ENCODE measurements around the gene PAX4.

Gene PAX4, protein sequence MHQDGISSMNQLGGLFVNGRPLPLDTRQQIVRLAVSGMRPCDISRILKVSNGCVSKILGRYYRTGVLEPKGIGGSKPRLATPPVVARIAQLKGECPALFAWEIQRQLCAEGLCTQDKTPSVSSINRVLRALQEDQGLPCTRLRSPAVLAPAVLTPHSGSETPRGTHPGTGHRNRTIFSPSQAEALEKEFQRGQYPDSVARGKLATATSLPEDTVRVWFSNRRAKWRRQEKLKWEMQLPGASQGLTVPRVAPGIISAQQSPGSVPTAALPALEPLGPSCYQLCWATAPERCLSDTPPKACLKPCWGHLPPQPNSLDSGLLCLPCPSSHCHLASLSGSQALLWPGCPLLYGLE

DNA sequence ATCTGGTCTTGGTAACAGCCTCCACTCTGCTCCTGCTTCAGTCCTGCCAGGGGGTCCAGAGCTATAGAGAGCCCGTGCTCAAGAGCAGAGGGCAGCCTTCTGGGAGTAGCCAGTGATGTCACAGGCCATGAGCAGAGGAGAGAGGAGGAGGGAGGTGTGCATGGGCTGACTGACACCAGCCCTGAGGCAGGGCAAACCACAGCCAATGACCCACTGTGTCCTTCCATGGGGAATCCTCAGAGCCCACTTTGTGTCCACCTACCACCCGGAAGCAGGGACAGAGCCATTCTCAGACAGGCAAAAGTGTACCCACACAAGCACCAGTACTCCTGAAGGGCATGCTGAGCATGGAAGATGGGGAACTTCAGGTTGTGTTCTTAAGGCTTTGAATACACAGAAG lies at the start of gene PAX4:
Gene PAX4 (minus strand): TSS at position 101 of the 400 bp plus-strand sequence. CDS start 2,214 bp downstream, outside the sequence.
- Histone ChIP-seq H3K27ac (ENCODE audit: low read length) (no peak within 1 kb of the TSS), H3K9ac (ENCODE audit: low read depth, low read length) (no peak within 1 kb of the TSS), H3K36me3 (ENCODE audit: insufficient read depth, low read depth, low read length) (no peaks in the 10 kb centered on the region), H3K9me3 (ENCODE audit: insufficient read depth, low read depth, low read length) (no peaks in the 10 kb centered on the region), H3K4me1 (ENCODE audit: insufficient read depth, low read length) (no peaks in the 10 kb centered on the region), H3K27me3 (ENCODE audit: insufficient read depth, low read length) (peaks cover 93% of the 10 kb centered on the region), H3K4me3 (ENCODE audit: low read length) (no peak within 1 kb of the TSS)

- Histone ChIP-seq H3K36me3 (ENCODE audit: insufficient read depth, low read depth, low read length) (peaks cover 7% of the 10 kb centered on the region), H3K4me3 (ENCODE audit: low read length) (no peak overlapping the region), H3K27ac (ENCODE audit: low read length) (no peak overlapping the region), H3K27me3 (ENCODE audit: insufficient read depth, low read length) (no peaks in the 10 kb centered on the region), H3K9me3 (ENCODE audit: insufficient read depth, low read depth, low read length) (no peaks in the 10 kb centered on the region), H3K9ac (ENCODE audit: low read depth, low read length) (0 out of 2 replicates have a peak overlapping the region, but pooled peaks have one; percentile 3), H3K4me1 (ENCODE audit: insufficient read depth, low read length) (peaks cover 27% of the 10 kb centered on the region)
Measured at GRCh38 chr7:127667017-127667670, 49.2 kb upstream of the PAX4 start.

GRCh38 chr7:127666602-127667001 lies 48.7 kb upstream of the PAX4 start:
- Histone ChIP-seq H3K9me3 (ENCODE audit: insufficient read depth, low read depth, low read length) (no peaks in the 10 kb centered on the region), H3K9ac (ENCODE audit: low read depth, low read length) (0 out of 2 replicates have a peak overlapping the region, but pooled peaks have one; percentile 3), H3K27me3 (ENCODE audit: insufficient read depth, low read length) (no peaks in the 10 kb centered on the region), H3K4me3 (ENCODE audit: low read length) (peak overlapping the region; percentile 29; the same call in 1 of the 2 replicates), H3K36me3 (ENCODE audit: insufficient read depth, low read depth, low read length) (peaks cover 7% of the 10 kb centered on the region), H3K27ac (ENCODE audit: low read length) (no peak overlapping the region), H3K4me1 (ENCODE audit: insufficient read depth, low read length) (peaks cover 28% of the 10 kb centered on the region)

- Histone ChIP-seq H3K36me3 (ENCODE audit: insufficient read depth, low read depth, low read length) (peaks cover 14% of the 10 kb centered on the region), H3K4me3 (ENCODE audit: low read length) (peak overlapping the region; percentile 52; the same call in 1 of the 2 replicates), H3K27ac (ENCODE audit: low read length) (no peak overlapping the region), H3K4me1 (ENCODE audit: insufficient read depth, low read length) (peaks cover 34% of the 10 kb centered on the region), H3K27me3 (ENCODE audit: insufficient read depth, low read length) (no peaks in the 10 kb centered on the region), H3K9ac (ENCODE audit: low read depth, low read length) (no peak overlapping the region), H3K9me3 (ENCODE audit: insufficient read depth, low read depth, low read length) (no peaks in the 10 kb centered on the region)
Measured at GRCh38 chr7:127665922-127666321, 48.0 kb upstream of the PAX4 start.

DNA sequence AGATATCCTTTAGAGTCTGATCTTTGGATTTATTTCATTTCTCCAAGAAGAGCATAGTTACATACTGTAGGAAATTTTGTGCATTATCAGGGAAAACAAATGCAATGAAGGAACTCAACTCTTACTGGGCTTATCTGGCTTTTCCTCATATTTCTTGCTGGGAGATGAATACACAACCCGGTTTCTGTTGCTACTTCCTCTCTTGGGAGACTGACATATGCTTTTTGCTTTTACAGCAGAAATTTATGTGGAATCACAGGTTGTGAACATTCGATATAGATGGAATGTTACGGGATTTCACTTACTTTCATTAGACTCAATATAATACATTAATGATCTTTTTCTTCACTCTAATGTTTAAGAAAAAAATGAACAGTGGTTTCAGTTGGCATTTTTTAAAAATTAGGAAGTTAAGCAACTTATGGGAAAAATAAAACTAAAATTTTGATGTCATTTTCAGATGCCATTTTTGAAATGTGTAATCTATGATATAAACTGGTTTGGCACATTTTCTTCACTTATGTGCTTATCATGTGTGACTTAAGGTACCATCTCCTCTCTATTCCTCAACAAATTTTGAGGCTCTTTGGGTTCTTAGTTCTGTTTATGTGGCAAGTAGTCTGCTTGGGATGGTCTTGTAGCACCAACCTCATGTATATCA lies 41.2 kb upstream of the PAX4 start:
- H3K9ac ChIP-seq (ENCODE audit: low read depth, low read length), result no peak overlapping the region
- H3K36me3 ChIP-seq (ENCODE audit: insufficient read depth, low read depth, low read length), result peaks cover 53% of the 10 kb centered on the region; the same call in 1 of the 2 replicates
- H3K27ac ChIP-seq (ENCODE audit: low read length), result no peak overlapping the region
- H3K4me1 ChIP-seq (ENCODE audit: insufficient read depth, low read length), result peaks cover 36% of the 10 kb centered on the region
- no peaks in the 10 kb centered on the region for H3K9me3 ChIP-seq (ENCODE audit: insufficient read depth, low read depth, low read length)
- no peaks in the 10 kb centered on the region for H3K27me3 ChIP-seq (ENCODE audit: insufficient read depth, low read length)
- no peak overlapping the region for H3K4me3 ChIP-seq (ENCODE audit: low read length)

- H3K9ac ChIP-seq (ENCODE audit: low read depth, low read length), result no peak overlapping the region
- H3K4me3 ChIP-seq (ENCODE audit: low read length), result no peak overlapping the region
- H3K9me3 ChIP-seq (ENCODE audit: insufficient read depth, low read depth, low read length), result no peaks in the 10 kb centered on the region
- H3K4me1 ChIP-seq (ENCODE audit: insufficient read depth, low read length), result peaks cover 41% of the 10 kb centered on the region
- no peaks in the 10 kb centered on the region for H3K27me3 ChIP-seq (ENCODE audit: insufficient read depth, low read length)
- no peak overlapping the region for H3K27ac ChIP-seq (ENCODE audit: low read length)
- H3K36me3 ChIP-seq (ENCODE audit: insufficient read depth, low read depth, low read length), result peaks cover 58% of the 10 kb centered on the region; the same call in 1 of the 2 replicates
Measured at GRCh38 chr7:127657500-127657899, 39.6 kb upstream of the PAX4 start.

- peak overlapping the region; percentile 13 for H3K9ac ChIP-seq (ENCODE audit: low read depth, low read length)
- no peak overlapping the region for H3K27ac ChIP-seq (ENCODE audit: low read length)
- H3K36me3 ChIP-seq (ENCODE audit: insufficient read depth, low read depth, low read length), result peaks cover 49% of the 10 kb centered on the region; the same call in 1 of the 2 replicates
- H3K4me1 ChIP-seq (ENCODE audit: insufficient read depth, low read length), result peaks cover 36% of the 10 kb centered on the region
- 0 out of 2 replicates have a peak overlapping the region, but pooled peaks have one; percentile 86 for H3K4me3 ChIP-seq (ENCODE audit: low read length)
- no peaks in the 10 kb centered on the region for H3K27me3 ChIP-seq (ENCODE audit: insufficient read depth, low read length)
- H3K9me3 ChIP-seq (ENCODE audit: insufficient read depth, low read depth, low read length), result no peaks in the 10 kb centered on the region
Measured at GRCh38 chr7:127655720-127656119, 37.8 kb upstream of the PAX4 start.

DNA sequence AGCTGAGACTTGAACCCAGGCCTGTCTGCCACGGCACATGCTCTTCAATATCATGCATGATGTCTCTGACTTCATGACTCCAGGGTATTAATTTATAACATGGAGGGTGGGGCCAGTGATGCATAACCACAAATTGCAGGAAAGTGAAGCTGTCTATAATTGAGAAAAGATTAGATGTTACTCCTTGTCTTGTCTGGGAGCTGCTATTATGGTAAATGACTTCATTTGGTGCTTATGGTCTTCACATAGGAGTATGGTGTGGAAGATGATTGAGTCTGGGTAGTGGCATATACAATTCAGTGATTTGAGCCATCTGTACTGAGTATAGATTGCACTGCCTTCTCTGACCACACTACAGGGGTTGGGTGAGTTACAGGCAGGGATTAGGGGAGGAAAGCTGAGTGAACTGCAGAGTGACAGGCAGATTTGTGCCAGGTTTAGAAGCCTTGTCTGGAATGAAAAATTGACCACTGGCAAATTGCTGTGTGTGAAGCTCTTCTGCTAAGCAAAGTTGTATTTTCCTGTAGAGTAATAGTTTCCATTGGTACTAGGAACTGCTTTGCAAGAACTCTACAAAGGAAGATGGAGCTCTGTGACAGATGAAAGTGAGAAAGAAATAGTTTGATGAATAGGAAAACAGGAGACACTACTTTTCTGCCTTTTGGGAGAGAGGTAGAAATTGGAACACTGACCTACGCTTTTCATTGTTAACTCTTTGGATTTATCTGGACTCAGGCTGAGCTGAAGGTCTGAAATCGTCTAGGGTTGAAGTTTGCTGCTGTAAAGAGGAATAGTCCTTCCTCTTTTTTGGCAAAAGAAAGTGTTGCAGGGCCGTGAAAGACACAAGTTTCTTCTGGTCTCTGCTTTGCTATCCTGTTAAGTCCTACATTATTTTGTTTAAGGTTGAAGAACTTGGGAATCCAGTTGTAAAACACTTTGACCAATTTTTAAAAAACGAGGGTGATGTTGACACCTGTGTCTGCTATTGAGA lies 36.8 kb upstream of the PAX4 start:
- Histone ChIP-seq H3K27me3 (ENCODE audit: insufficient read depth, low read length) (no peaks in the 10 kb centered on the region), H3K27ac (ENCODE audit: low read length) (no peak overlapping the region), H3K4me1 (ENCODE audit: insufficient read depth, low read length) (peaks cover 28% of the 10 kb centered on the region), H3K9ac (ENCODE audit: low read depth, low read length) (no peak overlapping the region; the same call in 1 of the 2 replicates), H3K36me3 (ENCODE audit: insufficient read depth, low read depth, low read length) (peaks cover 40% of the 10 kb centered on the region; the same call in 1 of the 2 replicates), H3K4me3 (ENCODE audit: low read length) (peak overlapping the region; percentile 86), H3K9me3 (ENCODE audit: insufficient read depth, low read depth, low read length) (no peaks in the 10 kb centered on the region)

DNA sequence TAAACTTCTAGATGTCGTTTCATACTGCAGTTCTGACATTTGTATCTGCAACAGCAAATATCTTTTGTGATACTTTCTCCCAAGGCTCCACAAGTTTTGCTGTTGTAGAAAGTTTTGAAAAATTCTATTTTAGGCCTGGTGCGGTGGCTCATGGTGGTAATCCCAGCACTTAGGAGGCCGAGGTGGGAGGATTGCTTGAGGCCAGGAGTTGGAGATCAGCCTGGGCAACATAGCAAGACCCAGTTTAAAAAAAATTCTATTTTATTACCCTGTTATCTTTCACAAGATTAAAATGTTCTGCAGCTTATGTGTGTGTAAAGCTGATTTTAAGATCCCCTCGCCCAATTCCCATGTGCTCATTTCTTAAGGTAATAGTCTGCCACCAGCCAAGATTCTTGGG lies 35.5 kb upstream of the PAX4 start:
- H3K36me3 ChIP-seq (ENCODE audit: insufficient read depth, low read depth, low read length), result peaks cover 27% of the 10 kb centered on the region; the same call in 1 of the 2 replicates
- peaks cover 24% of the 10 kb centered on the region for H3K4me1 ChIP-seq (ENCODE audit: insufficient read depth, low read length)
- peak overlapping the region; percentile 86 for H3K4me3 ChIP-seq (ENCODE audit: low read length)
- no peaks in the 10 kb centered on the region for H3K27me3 ChIP-seq (ENCODE audit: insufficient read depth, low read length)
- no peak overlapping the region for H3K27ac ChIP-seq (ENCODE audit: low read length)
- H3K9ac ChIP-seq (ENCODE audit: low read depth, low read length), result peak overlapping the region; percentile 87; the same call in 1 of the 2 replicates
- no peaks in the 10 kb centered on the region for H3K9me3 ChIP-seq (ENCODE audit: insufficient read depth, low read depth, low read length)

DNA sequence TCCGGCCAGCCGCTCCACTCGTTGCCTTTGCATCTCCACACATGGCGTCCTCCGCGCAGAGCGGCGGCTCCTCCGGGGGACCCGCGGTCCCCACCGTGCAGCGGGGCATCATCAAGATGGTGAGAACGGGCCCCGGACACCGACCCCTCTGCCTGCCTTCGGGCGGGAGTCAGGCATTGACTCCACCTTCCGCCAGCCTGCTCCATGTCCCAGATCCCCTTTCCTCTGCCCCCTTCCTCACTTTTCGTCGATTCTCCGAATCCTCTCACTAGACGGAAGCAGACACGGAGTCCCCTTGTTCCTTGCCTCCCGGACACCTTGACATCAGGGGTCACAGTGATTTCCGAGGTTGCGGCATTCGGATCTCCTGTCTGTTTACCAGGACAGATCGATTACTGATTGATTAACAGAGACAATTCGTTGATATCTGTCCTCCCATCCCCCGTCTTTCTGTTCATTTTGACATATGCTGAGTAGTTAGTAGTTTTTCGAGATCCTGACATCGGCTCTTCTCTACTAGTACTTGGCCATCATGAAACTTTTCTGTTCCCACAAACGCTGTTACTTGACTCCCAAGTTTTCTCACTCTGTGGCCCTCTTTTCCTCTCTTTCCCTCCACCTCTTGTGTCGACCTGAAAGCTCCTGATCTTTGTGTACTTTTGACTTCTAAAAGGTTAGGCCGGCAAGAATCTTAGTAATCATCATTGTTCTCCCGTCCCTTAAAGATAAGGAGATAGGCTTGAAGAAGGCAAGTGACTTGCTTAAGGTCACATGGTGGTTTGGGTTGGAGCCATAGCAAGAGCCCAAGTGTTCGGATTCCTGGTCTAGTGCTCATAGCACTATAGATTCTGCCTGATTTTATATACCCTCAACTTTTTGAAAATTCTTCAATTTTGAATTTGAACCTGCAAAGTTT lies 34.6 kb upstream of the PAX4 start:
- Histone ChIP-seq H3K9me3 (ENCODE audit: insufficient read depth, low read depth, low read length) (no peaks in the 10 kb centered on the region), H3K4me1 (ENCODE audit: insufficient read depth, low read length) (peaks cover 24% of the 10 kb centered on the region), H3K27me3 (ENCODE audit: insufficient read depth, low read length) (no peaks in the 10 kb centered on the region), H3K36me3 (ENCODE audit: insufficient read depth, low read depth, low read length) (peaks cover 19% of the 10 kb centered on the region; the same call in 1 of the 2 replicates), H3K27ac (ENCODE audit: low read length) (peak overlapping the region; percentile 54), H3K4me3 (ENCODE audit: low read length) (peak overlapping the region; percentile 86), H3K9ac (ENCODE audit: low read depth, low read length) (peak overlapping the region; percentile 87)

Measured in iPS-20b (cell line).